ENCODE results near the gene ANO8. TPM values are rescaled to one million over a fixed set of nuclear protein-coding genes. Genes with fewer than 3 reads are reported as not detected.

Gene ANO8
- total and polyA plus RNA-seq, 2 donors (not counting 1 experiment from before 2014, with no cell fraction given), result 3.0 to 5.2 TPM

DNA sequence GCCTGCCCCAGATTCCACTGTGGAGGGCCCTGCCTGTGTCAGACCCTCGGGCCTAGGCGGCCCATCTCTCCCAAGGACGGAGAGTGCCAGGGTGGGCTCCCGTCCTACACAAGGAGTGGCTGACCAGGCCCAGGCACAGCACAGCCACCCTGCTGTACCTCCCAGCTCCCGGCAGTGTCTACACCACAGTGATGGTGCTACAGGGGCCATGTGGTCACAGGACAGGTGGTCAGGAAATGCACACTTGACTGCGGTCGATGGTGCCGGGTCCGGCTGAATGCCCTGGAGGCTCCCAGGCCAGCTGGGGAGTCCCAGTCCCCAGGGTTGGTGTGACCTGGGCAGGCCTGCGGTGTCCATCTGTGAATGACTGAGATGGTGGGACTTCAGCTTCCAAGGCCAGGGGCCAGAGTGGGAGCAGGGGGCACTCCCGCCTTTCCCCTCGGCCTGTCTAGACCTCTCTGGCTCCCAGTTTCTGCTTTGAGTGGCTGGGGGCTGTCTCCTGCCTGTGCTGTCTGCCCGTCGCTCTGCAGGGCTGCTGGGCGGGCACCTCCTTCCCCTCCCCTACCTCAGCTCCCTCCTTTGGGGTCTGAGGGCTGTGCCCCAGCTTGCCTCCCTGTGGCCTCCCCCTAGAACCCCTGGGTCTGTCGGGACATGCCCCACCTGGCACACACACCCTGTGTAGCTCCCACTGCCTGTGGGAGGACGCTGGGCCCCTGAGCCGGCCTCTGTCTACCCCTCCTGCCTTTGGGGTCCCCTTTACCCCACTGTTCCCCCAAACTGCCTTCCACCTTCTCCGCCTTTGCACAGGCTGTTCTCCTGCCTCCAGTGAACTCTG lies 12.8 kb downstream of the ANO8 start:
- no peaks in the 10 kb centered on the region for H3K27me3 ChIP-seq (replicated peaks in 1 of 4; ENCODE audit: control extremely low read depth in 1 of 4, control insufficient read depth in 3 of 4, insufficient read depth in 4 of 4, low read length in 3 of 4)
- H4K20me1 ChIP-seq (ENCODE audit: control insufficient read depth, insufficient read depth, low read length, poor library complexity, severe bottlenecking), result peaks cover 25% of the 10 kb centered on the region
- peaks cover 0 to 3% of the 10 kb centered on the region in 2 donors for H3K4me1 ChIP-seq (ENCODE audit: control insufficient read depth in 2 of 2, insufficient read depth in 2 of 2, low read length in 2 of 2)
- ChIA-PET CTCF (interaction anchor here (1.0 to 1.5 kb wide), 2 partner anchors 9 to 24 kb away, joined by 3 read pairs; no protein-coding TSS in a partner anchor), POLR2A (no interaction called here)
- no peak overlapping the region for H2AFZ ChIP-seq (ENCODE audit: insufficient read depth, low read depth, low read length, poor library complexity, severe bottlenecking)
- no peak overlapping the region for H3K27ac Mint-ChIP-seq
- no peak for ATAC-seq (ENCODE audit: low read depth)
- no peak for DNase-seq
- H3K79me2 ChIP-seq (ENCODE audit: control insufficient read depth, insufficient read depth, low read length), result no peaks in the 10 kb centered on the region
- 89% methylated on average over 19 of the region's 19 CpGs for WGBS (ENCODE audit: insufficient coverage)
- H3K4me3 ChIP-seq (ENCODE audit: control extremely low read depth in 1 of 5, extremely low read depth in 1 of 5, insufficient read depth in 1 of 5, low read depth in 2 of 5, low read length in 4 of 5), result no peak overlapping the region
- H3K4me3 Mint-ChIP-seq, result no peak overlapping the region
- H3K9me3 Mint-ChIP-seq (ENCODE audit: insufficient read depth), result no peaks in the 10 kb centered on the region
- H3K9ac ChIP-seq (ENCODE audit: low read length), result no peak overlapping the region
- no peaks in the 10 kb centered on the region for H3K9me3 ChIP-seq (ENCODE audit: control extremely low read depth in 1 of 3, control insufficient read depth in 2 of 3, insufficient read depth in 1 of 3, low read length in 2 of 3)
- H3K27me3 Mint-ChIP-seq, result no peaks in the 10 kb centered on the region
- H3K4me1 Mint-ChIP-seq, result no peaks in the 10 kb centered on the region
- intact Hi-C loops (cut with micrococcal nuclease), result no loop called here
- peaks cover 0 to 12% of the 10 kb centered on the region in 2 experiments for H3K36me3 ChIP-seq (replicated peaks in 1 of 2; ENCODE audit: control extremely low read depth in 1 of 2, control insufficient read depth in 1 of 2, extremely low read depth in 1 of 2, insufficient read depth in 2 of 2, low read length in 1 of 2)
- no peak overlapping the region for H3K27ac ChIP-seq (ENCODE audit: low read length in 2 of 2)
- TF ChIP-seq, protein P1, sequence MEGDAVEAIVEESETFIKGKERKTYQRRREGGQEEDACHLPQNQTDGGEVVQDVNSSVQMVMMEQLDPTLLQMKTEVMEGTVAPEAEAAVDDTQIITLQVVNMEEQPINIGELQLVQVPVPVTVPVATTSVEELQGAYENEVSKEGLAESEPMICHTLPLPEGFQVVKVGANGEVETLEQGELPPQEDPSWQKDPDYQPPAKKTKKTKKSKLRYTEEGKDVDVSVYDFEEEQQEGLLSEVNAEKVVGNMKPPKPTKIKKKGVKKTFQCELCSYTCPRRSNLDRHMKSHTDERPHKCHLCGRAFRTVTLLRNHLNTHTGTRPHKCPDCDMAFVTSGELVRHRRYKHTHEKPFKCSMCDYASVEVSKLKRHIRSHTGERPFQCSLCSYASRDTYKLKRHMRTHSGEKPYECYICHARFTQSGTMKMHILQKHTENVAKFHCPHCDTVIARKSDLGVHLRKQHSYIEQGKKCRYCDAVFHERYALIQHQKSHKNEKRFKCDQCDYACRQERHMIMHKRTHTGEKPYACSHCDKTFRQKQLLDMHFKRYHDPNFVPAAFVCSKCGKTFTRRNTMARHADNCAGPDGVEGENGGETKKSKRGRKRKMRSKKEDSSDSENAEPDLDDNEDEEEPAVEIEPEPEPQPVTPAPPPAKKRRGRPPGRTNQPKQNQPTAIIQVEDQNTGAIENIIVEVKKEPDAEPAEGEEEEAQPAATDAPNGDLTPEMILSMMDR (IDR thresholded peaks at IDR 0.05), result no peak
- no peak for TF ChIP-seq EZH2 (IDR thresholded peaks at IDR 0.05; ENCODE audit: borderline replicate concordance, insufficient read depth, low read depth, low read length, poor library complexity, severe bottlenecking)
- H3K4me2 ChIP-seq (replicated peaks; ENCODE audit: low read depth, low read length, poor library complexity, severe bottlenecking), result no peak overlapping the region

DNA sequence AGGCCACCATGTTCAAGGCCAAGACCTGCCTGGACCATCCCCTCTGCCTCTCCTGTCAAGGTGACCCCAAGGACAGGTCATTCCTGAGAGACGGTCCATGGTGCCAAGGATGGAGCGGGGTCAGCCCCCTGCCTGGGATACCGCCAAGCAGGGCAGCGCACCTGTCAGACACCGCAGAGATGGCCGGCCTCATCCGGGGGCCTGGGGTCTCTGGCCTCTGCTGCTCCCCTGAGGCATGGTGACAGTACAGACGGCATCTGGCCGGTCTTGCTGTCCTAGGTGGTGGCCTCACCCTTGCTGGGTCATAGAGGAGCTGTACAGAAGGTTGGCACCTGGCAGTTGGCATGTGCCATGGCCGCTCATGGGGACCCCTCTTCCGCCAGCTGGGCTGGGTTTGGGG lies 14.2 kb downstream of the ANO8 start:
- POLR2A ChIA-PET, result no interaction called here
- H3K27ac Mint-ChIP-seq, result no peak overlapping the region

More for the DNA sequence above, 14.2 kb downstream of the ANO8 start:
- Histone ChIP-seq H3K4me3 (ENCODE audit: control extremely low read depth in 1 of 5, extremely low read depth in 1 of 5, insufficient read depth in 1 of 5, low read depth in 2 of 5, low read length in 4 of 5) (no peak overlapping the region), H3K9me3 (ENCODE audit: control extremely low read depth in 1 of 3, control insufficient read depth in 2 of 3, insufficient read depth in 1 of 3, low read length in 2 of 3) (no peaks in the 10 kb centered on the region), H3K27me3 (replicated peaks in 1 of 4; ENCODE audit: control extremely low read depth in 1 of 4, control insufficient read depth in 3 of 4, insufficient read depth in 4 of 4, low read length in 3 of 4) (no peaks in the 10 kb centered on the region), H3K79me2 (ENCODE audit: control insufficient read depth, insufficient read depth, low read length) (peaks cover 2% of the 10 kb centered on the region), H3K9ac (ENCODE audit: low read length) (no peak overlapping the region), H4K20me1 (ENCODE audit: control insufficient read depth, insufficient read depth, low read length, poor library complexity, severe bottlenecking) (peaks cover 33% of the 10 kb centered on the region), H2AFZ (ENCODE audit: insufficient read depth, low read depth, low read length, poor library complexity, severe bottlenecking) (no peak overlapping the region), H3K4me2 (replicated peaks; ENCODE audit: low read depth, low read length, poor library complexity, severe bottlenecking) (no peak overlapping the region), H3K27ac (ENCODE audit: low read length in 2 of 2) (no peak overlapping the region), H3K4me1 (ENCODE audit: control insufficient read depth in 2 of 2, insufficient read depth in 2 of 2, low read length in 2 of 2) (peaks cover 0 to 3% of the 10 kb centered on the region in 2 donors), H3K36me3 (replicated peaks in 1 of 2; ENCODE audit: control extremely low read depth in 1 of 2, control insufficient read depth in 1 of 2, extremely low read depth in 1 of 2, insufficient read depth in 2 of 2, low read length in 1 of 2) (peaks cover 0 to 19% of the 10 kb centered on the region in 2 experiments)
- WGBS (ENCODE audit: insufficient coverage), result 84% methylated on average over 11 of the region's 11 CpGs
- TF ChIP-seq, protein P1 (IDR thresholded peaks at IDR 0.05), result no peak
- TF ChIP-seq EZH2 (IDR thresholded peaks at IDR 0.05; ENCODE audit: borderline replicate concordance, insufficient read depth, low read depth, low read length, poor library complexity, severe bottlenecking), result no peak
- Mint-ChIP-seq H3K27me3 (no peaks in the 10 kb centered on the region), H3K9me3 (ENCODE audit: insufficient read depth) (no peaks in the 10 kb centered on the region), H3K4me3 (no peak overlapping the region), H3K4me1 (no peaks in the 10 kb centered on the region)
- CTCF ChIA-PET, result interaction anchor here (1.0 kb wide), 1 partner anchor 25 kb away, joined by 3 read pairs; no protein-coding TSS in a partner anchor
- ATAC-seq (ENCODE audit: low read depth), result no peak
- DNase-seq, result peak; percentile 2
- intact Hi-C loops (cut with micrococcal nuclease), result no loop called here

Data from B cell (primary cell).